Measurements from ENCODE around the gene ZMYM3.

ZMYM3 gene

DNA sequence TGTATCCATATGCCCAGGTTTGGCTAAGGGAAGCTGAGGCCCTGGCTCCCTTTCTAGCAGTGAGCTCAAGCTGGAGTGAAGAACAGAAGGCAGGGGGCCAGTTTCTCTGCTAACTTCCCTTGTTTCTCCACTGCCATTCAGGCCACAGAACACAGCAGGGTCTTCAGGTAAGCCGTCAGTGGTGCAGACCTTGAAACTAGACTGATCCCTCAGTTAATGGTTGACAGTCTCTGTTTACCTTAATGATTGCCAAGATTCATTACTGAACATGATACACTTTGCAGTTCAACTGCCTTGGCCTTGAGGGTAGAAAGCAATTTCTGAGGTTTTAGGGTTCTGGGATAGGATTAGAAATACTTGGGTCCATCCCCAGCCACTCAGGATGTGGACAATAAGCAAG lies 39.8 kb downstream of the ZMYM3 start:
- no peak for DNase-seq (ENCODE audit: low read depth)
- no peak overlapping the region for H3K4me3 ChIP-seq (ENCODE audit: control insufficient read depth, low read depth, low read length)
- TF ChIP-seq, protein P1, sequence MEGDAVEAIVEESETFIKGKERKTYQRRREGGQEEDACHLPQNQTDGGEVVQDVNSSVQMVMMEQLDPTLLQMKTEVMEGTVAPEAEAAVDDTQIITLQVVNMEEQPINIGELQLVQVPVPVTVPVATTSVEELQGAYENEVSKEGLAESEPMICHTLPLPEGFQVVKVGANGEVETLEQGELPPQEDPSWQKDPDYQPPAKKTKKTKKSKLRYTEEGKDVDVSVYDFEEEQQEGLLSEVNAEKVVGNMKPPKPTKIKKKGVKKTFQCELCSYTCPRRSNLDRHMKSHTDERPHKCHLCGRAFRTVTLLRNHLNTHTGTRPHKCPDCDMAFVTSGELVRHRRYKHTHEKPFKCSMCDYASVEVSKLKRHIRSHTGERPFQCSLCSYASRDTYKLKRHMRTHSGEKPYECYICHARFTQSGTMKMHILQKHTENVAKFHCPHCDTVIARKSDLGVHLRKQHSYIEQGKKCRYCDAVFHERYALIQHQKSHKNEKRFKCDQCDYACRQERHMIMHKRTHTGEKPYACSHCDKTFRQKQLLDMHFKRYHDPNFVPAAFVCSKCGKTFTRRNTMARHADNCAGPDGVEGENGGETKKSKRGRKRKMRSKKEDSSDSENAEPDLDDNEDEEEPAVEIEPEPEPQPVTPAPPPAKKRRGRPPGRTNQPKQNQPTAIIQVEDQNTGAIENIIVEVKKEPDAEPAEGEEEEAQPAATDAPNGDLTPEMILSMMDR (IDR thresholded peaks at IDR 0.05; ENCODE audit: control insufficient read depth, insufficient read depth, low read depth, low read length, missing control alignments) = no peak

- DNase-seq (ENCODE audit: low read depth) = no peak
- TF ChIP-seq, protein P1 (IDR thresholded peaks at IDR 0.05; ENCODE audit: control insufficient read depth, insufficient read depth, low read depth, low read length, missing control alignments) = no peak
- no peak overlapping the region for H3K4me3 ChIP-seq (ENCODE audit: control insufficient read depth, low read depth, low read length)
Observed at GRCh38 chrX:71212536-71212935, 41.4 kb downstream of the ZMYM3 start.

- TF ChIP-seq, protein P1 (IDR thresholded peaks at IDR 0.05; ENCODE audit: control insufficient read depth, insufficient read depth, low read depth, low read length, missing control alignments) = no peak
- DNase-seq (ENCODE audit: low read depth) = peak; percentile 24
- H3K4me3 ChIP-seq (ENCODE audit: control insufficient read depth, low read depth, low read length) = no peak overlapping the region
Observed at GRCh38 chrX:71210816-71211215, 43.1 kb downstream of the ZMYM3 start.

GRCh38 chrX:71199252-71200008 lies 54.5 kb downstream of the ZMYM3 start:
- no peak for DNase-seq (ENCODE audit: low read depth)
- TF ChIP-seq, protein P1 (IDR thresholded peaks at IDR 0.05; ENCODE audit: control insufficient read depth, insufficient read depth, low read depth, low read length, missing control alignments) = no peak
- no peak overlapping the region for H3K4me3 ChIP-seq (ENCODE audit: control insufficient read depth, low read depth, low read length)

- TF ChIP-seq, protein P1 (IDR thresholded peaks at IDR 0.05; ENCODE audit: control insufficient read depth, insufficient read depth, low read depth, low read length, missing control alignments) = no peak
- H3K4me3 ChIP-seq (ENCODE audit: control insufficient read depth, low read depth, low read length) = no peak overlapping the region
- no peak for DNase-seq (ENCODE audit: low read depth)
Observed at GRCh38 chrX:71198066-71198465, 55.9 kb downstream of the ZMYM3 start.

- TF ChIP-seq, protein P1 (IDR thresholded peaks at IDR 0.05; ENCODE audit: control insufficient read depth, insufficient read depth, low read depth, low read length, missing control alignments) = no peak
- no peak overlapping the region for H3K4me3 ChIP-seq (ENCODE audit: control insufficient read depth, low read depth, low read length)
- no peak for DNase-seq (ENCODE audit: low read depth)
Observed at GRCh38 chrX:71195964-71196649, 57.8 kb downstream of the ZMYM3 start.

All from AG09309 (cell line).